HG03025 (cell line): Measurements from ENCODE around the gene JMJD6.

Source experiments
- ATAC-seq: cut with Tn5 transposase; IDR thresholded peaks from one replicate; pipeline ENCODE4 v1.9.1; 2021; ENCODE audit warnings: mild to moderate bottlenecking, moderate library complexity; ENCODE audit not compliant: unreplicated experiment, low FRiP score

JMJD6 gene

DNA sequence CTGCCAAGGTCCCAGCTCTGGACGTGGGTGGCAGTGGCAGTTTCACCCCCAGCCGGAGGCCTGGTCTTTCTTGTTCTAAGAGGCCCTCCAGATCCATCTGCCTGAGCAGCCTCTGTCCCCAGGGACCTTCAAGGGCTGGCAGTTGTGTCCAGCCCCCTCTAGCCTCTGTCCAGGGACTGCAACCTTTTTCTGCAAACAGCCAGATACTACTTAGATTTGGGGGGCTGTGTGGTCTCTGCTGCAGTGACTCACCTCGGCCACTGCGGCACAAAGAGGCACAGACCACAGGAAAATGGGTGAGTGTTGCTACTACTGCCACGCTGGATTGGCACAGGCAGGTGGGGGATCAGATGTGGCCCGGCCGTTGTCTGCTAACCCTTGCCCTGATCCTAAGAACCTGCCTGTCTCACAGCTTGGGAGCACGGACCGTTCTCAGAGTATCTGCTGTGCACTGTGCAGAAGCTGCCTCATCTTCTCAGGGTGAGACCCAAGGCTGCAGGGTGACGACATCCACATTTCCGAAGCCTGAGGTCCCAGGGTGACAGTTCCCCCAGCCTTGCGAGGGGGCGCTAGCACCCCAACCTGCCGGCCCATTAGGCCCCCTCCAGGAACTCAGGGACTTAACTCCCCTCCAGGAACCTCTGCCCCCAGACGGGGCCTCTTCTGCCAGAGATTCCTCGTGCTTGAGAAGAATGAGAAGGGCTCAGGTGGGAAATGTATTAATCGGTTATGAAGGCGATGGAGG lies 43.2 kb downstream of the JMJD6 start:
- ATAC-seq, result no peak

DNA sequence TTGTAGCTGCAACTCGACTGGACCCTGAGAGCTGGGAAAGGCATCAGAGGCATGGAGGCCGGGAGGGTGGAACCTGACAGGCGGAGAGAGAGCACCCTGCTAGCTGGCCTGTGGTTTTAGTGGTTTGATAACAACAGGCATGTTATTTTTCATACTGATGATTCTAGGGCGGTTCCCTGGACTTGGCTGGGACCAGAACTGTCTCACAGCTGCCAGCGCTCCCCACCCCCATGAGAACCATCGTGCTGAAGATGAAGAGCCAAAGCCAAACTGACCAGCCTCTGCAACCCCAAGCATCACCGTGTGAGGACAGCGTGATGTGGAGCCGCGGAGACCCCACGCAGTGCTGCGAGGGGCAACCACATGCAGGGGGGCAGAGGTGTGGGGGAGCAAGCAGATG lies 44.1 kb downstream of the JMJD6 start:
- no peak for ATAC-seq

DNA sequence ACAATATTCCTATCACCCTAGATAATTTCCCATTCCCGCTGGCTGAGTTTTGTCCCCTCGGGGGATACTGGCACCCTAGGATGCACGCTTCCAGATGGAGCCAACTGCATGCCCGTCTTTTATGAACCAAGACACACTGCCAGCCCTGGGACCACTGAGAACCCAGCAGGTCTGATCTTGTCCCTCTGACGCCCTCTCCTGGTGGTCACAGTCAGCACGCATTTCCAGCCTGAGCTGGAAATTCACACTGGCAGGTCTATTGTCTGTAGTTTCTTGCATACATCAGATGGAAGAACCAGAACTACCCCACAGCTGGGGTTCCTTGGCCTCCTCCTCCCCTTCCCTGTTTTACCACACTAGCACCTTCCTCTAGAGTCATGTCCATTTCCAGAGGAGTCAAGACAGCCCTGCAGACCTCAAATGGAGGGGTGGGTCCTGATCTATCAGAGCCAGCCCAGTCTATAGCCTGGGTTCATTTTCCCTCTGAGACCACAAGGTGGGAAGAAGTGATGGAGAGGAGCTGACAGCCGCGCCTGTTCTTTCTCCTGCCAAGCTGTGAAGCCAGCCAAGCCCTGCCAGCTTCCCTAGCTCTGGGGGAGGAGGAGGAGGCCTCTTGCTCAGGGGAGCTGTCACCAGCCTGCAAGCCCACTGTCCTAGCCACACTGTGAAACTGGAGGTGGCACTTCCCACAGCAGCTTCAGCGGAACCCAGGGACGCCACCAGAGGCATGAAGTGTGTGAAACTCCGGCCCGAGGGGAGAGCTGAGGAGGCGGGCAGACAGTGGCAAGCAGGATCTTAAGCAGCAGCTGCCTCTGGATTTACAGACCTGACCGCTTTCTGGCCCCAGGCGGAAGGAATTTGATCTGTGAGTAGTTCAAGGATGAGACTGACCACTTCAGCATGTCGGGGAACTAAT lies 44.9 kb downstream of the JMJD6 start:
- no peak for ATAC-seq

DNA sequence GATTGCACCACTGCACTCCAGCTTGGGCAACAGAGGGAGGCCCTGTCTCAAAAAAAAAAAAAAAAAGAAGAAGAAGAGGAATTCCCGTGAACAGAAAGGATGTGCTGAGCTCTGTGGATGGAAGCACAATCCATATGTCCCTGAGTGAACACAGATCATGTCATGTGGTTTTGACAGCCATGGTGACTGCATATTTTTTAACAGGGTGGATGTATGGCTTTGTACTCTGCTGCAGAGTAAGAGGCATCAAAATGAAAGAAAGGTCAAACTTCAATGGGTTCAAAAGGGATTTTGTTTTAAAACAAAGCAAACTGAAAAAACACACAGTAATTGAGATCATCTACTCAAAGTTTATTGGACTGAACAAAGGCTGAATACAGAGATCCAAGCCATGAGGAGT lies 47.2 kb downstream of the JMJD6 start:
- no peak for ATAC-seq

DNA sequence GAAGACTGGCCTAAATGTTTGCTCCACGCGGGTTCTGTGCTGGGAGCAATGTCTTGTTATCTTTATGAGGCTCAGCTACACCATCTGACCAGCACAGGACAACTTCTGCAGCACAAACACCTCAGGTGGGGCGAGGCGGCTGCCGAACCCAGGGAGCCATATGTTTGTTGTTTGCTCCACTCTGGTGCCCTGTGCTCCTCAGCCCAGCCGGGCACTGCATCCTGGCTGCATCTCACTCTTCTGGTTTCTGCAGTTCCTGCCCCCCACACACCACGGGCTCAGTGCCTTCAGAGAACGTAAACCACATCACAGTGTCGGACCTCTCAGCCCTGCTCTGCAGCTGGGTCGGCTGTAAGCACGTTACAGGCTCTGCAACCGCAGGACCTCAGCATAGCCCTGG lies 48.1 kb downstream of the JMJD6 start:
- no peak for ATAC-seq

DNA sequence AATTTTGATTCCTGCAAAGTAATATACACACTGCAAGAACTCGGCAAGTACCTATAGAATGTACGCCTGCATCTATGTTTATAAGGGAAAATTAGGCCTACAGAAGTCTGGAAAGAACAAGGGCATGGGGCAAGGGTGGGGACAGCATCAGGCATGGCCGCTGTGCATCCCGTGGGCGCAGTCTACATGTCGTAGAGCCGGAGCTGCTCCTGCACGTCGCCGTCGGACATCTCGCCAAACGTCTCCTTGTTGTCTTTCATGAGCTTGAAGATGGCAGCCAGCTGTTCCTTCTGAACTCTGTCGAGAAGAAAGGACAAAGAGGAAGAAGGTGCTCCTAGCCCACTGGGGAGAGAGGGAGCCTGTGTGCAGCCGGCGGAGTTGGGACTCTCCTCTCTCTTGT lies 49.0 kb downstream of the JMJD6 start:
- ATAC-seq, result no peak

DNA sequence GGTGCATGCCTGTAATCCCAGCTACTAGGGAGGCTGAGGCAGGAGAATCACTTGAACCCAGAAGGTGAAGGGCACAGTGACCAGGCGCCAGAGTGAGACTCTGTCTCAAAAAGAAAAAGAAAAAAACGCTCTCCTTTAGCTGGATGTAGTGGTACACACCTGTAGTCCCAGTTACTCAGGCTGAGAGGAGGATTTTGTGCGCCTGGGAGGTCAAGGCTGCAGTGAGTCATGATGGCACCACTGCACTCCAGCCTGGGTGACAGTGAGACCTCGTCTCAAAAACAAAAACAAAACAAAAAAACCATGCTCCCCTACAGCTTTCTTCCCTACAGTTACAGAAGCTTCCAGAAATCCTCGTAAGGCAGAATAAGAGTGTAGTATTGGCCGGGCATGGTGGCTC lies 49.8 kb downstream of the JMJD6 start:
- ATAC-seq, result no peak

DNA sequence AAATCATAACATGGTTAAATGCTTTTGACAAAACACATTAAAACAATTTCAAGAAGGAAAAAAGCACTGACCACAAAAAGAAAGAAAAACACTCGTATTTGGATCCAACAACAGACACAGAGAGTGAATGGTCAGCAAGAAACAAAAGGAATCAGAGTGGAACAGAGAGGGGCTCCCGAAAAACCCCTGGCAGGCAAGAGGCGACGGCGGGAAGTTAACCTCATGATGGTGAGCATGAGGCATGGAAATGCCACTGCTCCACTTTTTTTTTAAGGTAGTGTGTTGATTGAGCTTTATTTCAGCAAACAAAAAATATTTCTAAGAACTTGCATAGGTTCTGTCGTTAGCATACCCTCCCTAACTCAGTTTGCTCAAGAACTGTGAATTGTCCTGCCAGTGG lies 50.8 kb downstream of the JMJD6 start:
- ATAC-seq, result no peak

DNA sequence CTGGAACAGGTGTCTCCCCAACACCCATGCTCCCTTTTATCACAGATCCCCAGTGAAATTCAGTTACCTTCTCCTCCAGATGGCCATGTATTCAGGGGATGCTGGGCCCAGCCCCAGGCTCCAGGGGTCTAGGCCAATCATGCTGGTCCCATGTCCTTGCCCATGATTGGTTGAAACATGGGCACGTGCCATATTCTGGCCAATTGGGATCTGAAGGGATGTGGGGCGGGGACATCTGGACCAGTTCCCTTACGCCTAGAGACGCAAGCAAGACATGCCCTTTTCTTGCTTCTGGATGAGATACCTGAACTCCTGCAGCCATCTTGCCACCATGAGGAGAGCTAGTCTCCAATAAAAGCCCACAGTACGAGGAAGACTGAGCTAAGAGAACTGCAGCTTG lies 51.8 kb downstream of the JMJD6 start:
- no peak for ATAC-seq

DNA sequence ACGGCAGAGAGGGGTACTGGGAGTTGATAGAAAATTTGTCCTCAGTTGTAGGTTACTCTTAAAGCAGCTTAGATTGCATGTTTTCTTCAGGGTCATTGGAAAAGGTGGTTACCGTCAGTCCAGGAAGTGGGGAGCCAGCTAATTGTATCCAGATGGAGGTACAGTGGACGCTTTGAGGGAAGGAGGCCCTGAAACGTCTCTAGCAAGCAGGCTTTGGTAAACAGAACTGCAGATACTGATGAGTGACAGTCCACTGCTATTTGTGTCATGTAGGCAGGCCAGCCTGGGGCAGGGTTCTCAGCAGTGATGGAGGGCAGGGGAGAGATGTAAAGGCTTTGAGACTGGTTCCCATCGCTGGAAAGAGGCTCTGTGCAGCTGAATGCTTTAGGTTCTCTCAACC lies 52.7 kb downstream of the JMJD6 start:
- ATAC-seq, result no peak

DNA sequence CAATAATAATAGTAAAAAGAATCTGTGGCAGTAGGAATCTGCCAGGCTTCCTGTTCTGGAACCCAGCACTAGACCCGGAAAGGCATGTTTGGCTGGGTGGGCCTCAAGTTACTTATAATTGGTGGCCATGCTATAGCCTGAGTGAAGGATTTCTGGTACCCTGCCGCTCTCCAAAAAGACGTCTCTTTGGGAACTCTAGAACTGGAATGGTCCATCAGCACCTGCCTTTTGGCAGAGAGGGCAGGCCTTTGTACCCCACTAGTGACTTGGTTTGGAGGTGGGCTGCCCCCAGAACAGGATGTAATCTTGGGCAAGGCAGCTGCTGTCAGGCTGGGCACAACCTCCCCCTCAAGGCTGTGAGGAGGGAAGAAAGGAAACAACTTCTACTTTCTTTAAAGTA lies 53.5 kb downstream of the JMJD6 start:
- no peak for ATAC-seq

DNA sequence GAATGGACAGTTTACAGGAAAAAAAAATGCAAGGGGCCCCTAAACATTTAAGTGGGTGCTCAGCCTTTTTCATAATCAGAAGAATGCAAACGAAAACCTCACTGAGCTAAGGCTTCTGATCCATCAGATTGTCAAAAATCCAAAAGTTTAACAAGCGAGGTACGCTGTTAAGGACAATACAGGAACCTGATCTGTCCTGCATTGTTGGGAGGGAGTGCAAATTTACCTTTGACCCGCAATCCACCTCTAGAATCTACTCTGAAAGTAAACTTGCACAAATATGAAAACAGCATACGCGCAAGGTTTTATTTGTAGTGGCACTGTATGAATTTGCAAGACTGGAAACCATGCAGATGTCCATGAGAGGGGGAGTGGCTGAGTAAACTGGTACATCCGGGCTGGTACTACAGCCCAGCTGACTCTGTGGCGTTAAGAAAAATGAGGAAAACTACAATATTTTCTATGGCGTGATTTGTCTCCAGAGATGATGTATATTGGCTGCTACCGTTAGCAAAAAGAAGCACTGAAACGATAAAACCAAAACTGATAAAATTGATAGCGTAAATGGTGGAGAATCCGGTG lies 54.0 kb downstream of the JMJD6 start:
- no peak for ATAC-seq

DNA sequence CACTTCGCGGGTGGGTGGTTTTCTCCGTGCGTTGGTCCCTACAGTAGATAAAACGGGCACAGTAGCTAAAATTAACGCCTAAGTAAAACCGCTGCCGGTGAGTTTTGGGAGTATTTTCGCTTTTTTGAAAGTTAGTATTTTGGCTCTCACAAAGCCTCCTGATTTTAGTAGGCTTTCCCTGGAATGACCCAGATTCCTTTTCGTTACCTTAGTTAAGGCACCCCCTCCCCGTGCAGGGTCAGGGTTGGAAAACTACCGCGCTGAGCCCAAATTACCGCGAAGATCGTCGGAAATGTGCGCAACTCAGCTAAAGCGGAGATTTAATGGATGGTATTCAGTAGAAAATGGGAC lies 54.5 kb downstream of the JMJD6 start:
- ATAC-seq, result no peak

DNA sequence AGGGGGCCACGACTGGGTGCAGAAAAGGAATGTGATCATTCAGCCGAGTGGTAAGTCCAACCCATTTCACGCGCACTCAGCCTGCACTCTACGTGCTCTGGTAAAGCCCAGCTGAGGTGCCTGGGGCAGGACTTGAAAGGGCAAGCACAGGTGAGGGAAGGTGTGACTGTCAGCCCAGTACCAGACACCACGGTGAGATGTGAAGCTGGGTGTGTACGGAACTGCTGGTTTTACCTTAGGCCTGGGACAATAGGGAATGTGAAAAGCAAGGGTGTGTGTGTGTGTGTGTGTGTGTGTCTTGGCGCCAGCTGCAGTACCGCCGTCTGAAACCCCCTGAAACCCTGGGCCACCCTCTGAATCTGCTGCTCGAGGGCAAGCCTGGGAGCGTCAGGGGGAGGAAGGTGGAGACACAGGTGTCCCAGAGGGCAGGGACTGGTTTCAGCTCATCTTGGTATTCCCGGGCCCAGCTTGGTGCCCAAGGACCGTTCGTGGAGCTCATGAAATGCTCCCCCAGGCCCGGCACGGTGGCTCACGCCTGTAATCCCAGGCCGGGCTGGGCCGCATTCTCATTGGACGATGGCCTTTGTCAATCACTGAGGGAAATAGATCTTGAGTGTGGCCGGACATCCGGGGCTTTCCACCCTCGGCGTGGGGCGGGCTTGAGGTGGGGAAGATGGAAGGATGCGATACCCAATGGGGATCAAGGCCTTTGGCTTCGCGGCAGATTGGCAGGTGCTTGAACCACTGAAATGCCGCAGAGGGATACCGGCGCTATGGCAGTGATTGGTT lies 55.1 kb downstream of the JMJD6 start:
- ATAC-seq, result peak; percentile 95

DNA sequence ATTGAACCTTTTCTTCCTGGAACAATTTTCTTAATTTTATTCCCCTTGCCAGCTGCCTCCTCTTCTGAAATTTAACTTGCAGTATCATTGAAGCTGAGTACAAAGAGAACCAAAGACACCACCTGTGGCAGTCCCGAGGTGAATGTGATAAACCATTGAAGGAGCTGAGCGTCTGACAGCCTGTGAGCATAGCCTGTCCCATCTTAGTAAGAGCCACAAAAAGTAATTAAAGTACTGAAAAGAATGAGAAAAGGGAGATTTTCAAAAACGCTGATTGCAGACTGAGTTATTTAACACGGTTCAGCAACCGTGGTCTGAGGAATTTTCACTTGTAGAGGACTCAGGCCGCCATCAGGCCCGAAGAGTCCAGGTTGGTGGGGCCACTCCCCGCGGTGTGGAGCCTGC lies 55.7 kb downstream of the JMJD6 start:
- ATAC-seq, result no peak

DNA sequence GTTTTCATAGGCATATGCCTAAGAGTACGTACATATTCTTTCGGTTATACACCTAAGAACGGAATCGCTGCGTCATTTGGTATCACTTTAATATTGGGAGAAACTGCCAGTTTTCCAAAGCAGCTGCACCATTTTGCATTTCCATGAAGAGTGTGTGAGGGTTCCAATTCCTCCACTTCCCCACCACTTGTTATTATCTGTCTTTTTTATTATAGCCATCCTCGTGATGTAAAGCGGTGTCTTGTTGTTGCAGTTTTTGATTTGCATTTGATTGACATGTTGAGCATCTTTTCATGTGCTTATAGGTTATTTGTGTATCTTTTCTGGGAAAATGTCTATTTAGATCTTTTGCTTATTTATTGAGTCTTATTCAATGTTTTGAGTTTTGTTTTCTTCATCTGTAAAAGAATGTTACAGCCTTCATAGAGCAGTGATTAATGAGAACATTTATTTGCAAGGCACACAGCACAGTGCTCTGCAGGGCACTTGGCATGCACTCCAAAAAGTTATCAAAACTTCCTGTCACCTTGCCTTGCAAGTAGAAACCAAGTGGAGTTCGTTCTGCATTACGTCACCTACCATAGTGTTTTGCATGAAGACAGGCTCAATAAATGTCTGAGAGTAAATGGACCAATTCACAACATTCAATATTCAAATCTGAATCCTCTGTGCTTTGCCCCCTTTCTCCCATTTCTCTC lies 56.2 kb downstream of the JMJD6 start:
- no peak for ATAC-seq
